GM12878 (cell line): Measurements from ENCODE around the gene DENND10. TPM values are rescaled to one million over a fixed set of nuclear protein-coding genes. Genes with fewer than 3 reads are reported as not detected.

Source experiments
- ATF7 ChIP-seq: fragments of 450-650 bp; IDR thresholded peaks from 2 replicates; pipeline ENCODE4 v1.6.1; 2016; ENCODE audit warnings: low read depth, mild to moderate bottlenecking
- BCL3 ChIP-seq: IDR thresholded peaks from 2 replicates; pipeline ENCODE4 v1.6.1; 2011; ENCODE audit warnings: borderline replicate concordance, low read depth, mild to moderate bottlenecking, moderate library complexity, low read length; ENCODE audit not compliant: insufficient read depth, poor library complexity, severe bottlenecking
- CBX5 ChIP-seq: sonication (generic); IDR thresholded peaks from 2 replicates; pipeline ENCODE4 v1.6.1; 2016; ENCODE audit warnings: low read depth, moderate library complexity, mild to moderate bottlenecking, inconsistent platforms
- CREB1 ChIP-seq: IDR thresholded peaks from 2 replicates; pipeline ENCODE4 v1.6.1; 2012; ENCODE audit warnings: low read depth, mild to moderate bottlenecking, inconsistent platforms
- IKZF1 ChIP-seq: fragments of 450-650 bp; conservative IDR thresholded peaks from 2 replicates; pipeline ENCODE4 v1.6.1; 2017; ENCODE audit warnings: antibody characterized with exemption, mild to moderate bottlenecking
- IKZF2 ChIP-seq, 2 experiments: fragments of 450-650 bp; IDR thresholded peaks; 2 replicates each; pipeline ENCODE4 v1.6.1; 2017; ENCODE audit warnings: mild to moderate bottlenecking in 2 of 2, moderate library complexity in 2 of 2
- IRF3 ChIP-seq: fragments of 450-650 bp; IDR thresholded peaks from 2 replicates; pipeline ENCODE4 v1.6.1; 2014; ENCODE audit warnings: mild to moderate bottlenecking
- JUND ChIP-seq: IDR thresholded peaks from 2 replicates; pipeline ENCODE4 v1.6.1; 2012; ENCODE audit warnings: low read depth, mild to moderate bottlenecking, low read length, improper control_type of control experiment, moderate library complexity
- MLLT1 ChIP-seq: fragments of 450-650 bp; IDR thresholded peaks from 2 replicates; pipeline ENCODE4 v1.6.1; 2016; ENCODE audit warnings: mild to moderate bottlenecking
- PKNOX1 ChIP-seq: fragments of 450-650 bp; IDR thresholded peaks from 2 replicates; pipeline ENCODE4 v1.6.1; 2016; ENCODE audit warnings: mild to moderate bottlenecking
- POLR2AphosphoS5 ChIP-seq: IDR thresholded peaks from 2 replicates; pipeline ENCODE4 v1.6.1; 2011; ENCODE audit warnings: mild to moderate bottlenecking, low read length, inconsistent platforms
- RAD51 ChIP-seq: fragments of 450-650 bp; IDR thresholded peaks from 2 replicates; pipeline ENCODE4 v1.6.1; 2016; ENCODE audit warnings: moderate library complexity, mild to moderate bottlenecking, inconsistent platforms
- RBBP5 ChIP-seq: fragments of 200-600 bp; sonication (generic); conservative IDR thresholded peaks from 2 replicates; pipeline ENCODE4 v1.6.1; 2016
- REST ChIP-seq: IDR thresholded peaks from 2 replicates; pipeline ENCODE4 v1.6.1; 2012; ENCODE audit warnings: mild to moderate bottlenecking, low read depth, low read length
- SPI1 ChIP-seq: IDR thresholded peaks from 2 replicates; pipeline ENCODE4 v1.6.1; 2011; ENCODE audit warnings: low read depth, mild to moderate bottlenecking, low read length, moderate library complexity, borderline replicate concordance; ENCODE audit not compliant: insufficient read depth
- ZBED1 ChIP-seq: IDR thresholded peaks from 2 replicates; pipeline ENCODE4 v1.6.1; 2016; ENCODE audit warnings: borderline replicate concordance
- ZNF24 ChIP-seq: fragments of 450-650 bp; IDR thresholded peaks from 2 replicates; pipeline ENCODE4 v1.6.1; 2017; ENCODE audit warnings: antibody characterized with exemption, mild to moderate bottlenecking
- polyA plus RNA-seq, 11 experiments: library from polyadenylated mRNA; depleted of rRNA in 4 of 11; unstranded in 6 of 11; stranded (reverse) in 5 of 11; fragments of >200 nt; fragmentation: Nextera tagmentation in 4 of 11; fragmentation: Illumina TruSeq in 1 of 11; extraction: Ambion mirVana in 4 of 11; extraction: Trizol in 1 of 11; gene quantifications; 1 replicate in 1 of 11; 2 replicates in 10 of 11; pipeline versions ENCODE4 v1.2.1 to v1.2.3, GENCODE V29; 2011 to 2016; ENCODE audit warnings: inconsistent platforms in 2 of 11, missing spikeins in 2 of 11, low read depth in 1 of 11
- total RNA-seq, 4 experiments: library from RNA; depleted of rRNA in 3 of 4; stranded (reverse); fragments of >200 nt in 3 of 4; fragmentation: Illumina TruSeq in 1 of 4; extraction: Trizol in 1 of 4; gene quantifications; 2 replicates each; pipeline versions ENCODE4 v1.2.1 to v1.2.3, GENCODE V29; 2013 to 2021
- TF ChIP-seq, protein P1 (sequence below): fragments of 450-650 bp; IDR thresholded peaks from 2 replicates; pipeline ENCODE4 v1.6.1; 2018; ENCODE audit warnings: borderline replicate concordance, mild to moderate bottlenecking; ENCODE audit not compliant: partially characterized antibody

The DENND10 gene
- total and polyA plus RNA-seq, 10 of the 15 experiments (the other 5 are each of a cell fraction or from before 2014, with no cell fraction given), result 21.5 to 39.8 (median 26.2) TPM

GRCh38 chr10:119080521-119081259 lies 23.2 kb upstream of the DENND10 start, which contains the start of gene EIF3A (continued):
- TF ChIP-seq, protein P1, sequence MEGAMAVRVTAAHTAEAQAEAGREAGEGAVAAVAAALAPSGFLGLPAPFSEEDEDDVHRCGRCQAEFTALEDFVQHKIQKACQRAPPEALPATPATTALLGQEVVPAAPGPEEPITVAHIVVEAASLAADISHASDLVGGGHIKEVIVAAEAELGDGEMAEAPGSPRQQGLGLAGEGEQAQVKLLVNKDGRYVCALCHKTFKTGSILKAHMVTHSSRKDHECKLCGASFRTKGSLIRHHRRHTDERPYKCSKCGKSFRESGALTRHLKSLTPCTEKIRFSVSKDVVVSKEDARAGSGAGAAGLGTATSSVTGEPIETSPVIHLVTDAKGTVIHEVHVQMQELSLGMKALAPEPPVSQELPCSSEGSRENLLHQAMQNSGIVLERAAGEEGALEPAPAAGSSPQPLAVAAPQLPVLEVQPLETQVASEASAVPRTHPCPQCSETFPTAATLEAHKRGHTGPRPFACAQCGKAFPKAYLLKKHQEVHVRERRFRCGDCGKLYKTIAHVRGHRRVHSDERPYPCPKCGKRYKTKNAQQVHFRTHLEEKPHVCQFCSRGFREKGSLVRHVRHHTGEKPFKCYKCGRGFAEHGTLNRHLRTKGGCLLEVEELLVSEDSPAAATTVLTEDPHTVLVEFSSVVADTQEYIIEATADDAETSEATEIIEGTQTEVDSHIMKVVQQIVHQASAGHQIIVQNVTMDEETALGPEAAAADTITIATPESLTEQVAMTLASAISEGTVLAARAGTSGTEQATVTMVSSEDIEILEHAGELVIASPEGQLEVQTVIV, result no peak
- TF ChIP-seq JUND, result no peak
- TF ChIP-seq BCL3, result peak; percentile 17
- no peak for TF ChIP-seq RBBP5
- peak; percentile 52; the same call in 1 of the 2 replicates for TF ChIP-seq SPI1
- peak; percentile 89 for TF ChIP-seq RAD51
- TF ChIP-seq IKZF1, result peak; percentile 78
- no peak for TF ChIP-seq ZBED1
- TF ChIP-seq MLLT1, result peak; percentile 14
- peak; percentile 86 for TF ChIP-seq CREB1
- peak; percentile 40 to 59; a peak in 3 of 4 replicates for TF ChIP-seq IKZF2 (IDR thresholded peaks at IDR 0.05)
- 0 out of 2 replicates have a peak, but pooled peaks have one; percentile 29 for TF ChIP-seq REST
- peak; percentile 67 for TF ChIP-seq PKNOX1
- no peak for TF ChIP-seq ZNF24
- peak; percentile 41; the same call in 1 of the 2 replicates for TF ChIP-seq ATF7
- TF ChIP-seq IRF3, result no peak
- peak; percentile 97 for TF ChIP-seq POLR2AphosphoS5
- no peak for TF ChIP-seq CBX5
